Testis (tissue), 3 donors: ENCODE results near the gene MYO18A. TPM values are rescaled to one million over a fixed set of nuclear protein-coding genes. Genes with fewer than 3 reads are reported as not detected.

Experiments used
- DNase-seq: peaks from one replicate; pipeline ENCODE4 v3.0.0-alpha.2; 2019
- H3K27ac ChIP-seq, 2 donors: fragments of 200-600 bp; sonication (generic); one replicate each; pipeline ENCODE4 v1.5.1; 2019
- H3K27me3 ChIP-seq: fragments of 200-600 bp; sonication (generic); one replicate; pipeline ENCODE4 v1.5.1; 2019
- H3K36me3 ChIP-seq: fragments of 200-600 bp; sonication (generic); one replicate; pipeline ENCODE4 v1.5.1; 2017; ENCODE audit warnings: low read depth; ENCODE audit errors: missing control alignments
- H3K4me1 ChIP-seq: fragments of 200-600 bp; sonication (generic); one replicate; pipeline ENCODE4 v1.5.1; 2019
- H3K4me3 ChIP-seq, 2 donors: fragments of 200-600 bp; sonication (generic); one replicate each; pipeline ENCODE4 v1.5.1; 2017 to 2019
- H3K9me3 ChIP-seq: fragments of 200-600 bp; sonication (generic); one replicate; pipeline ENCODE4 v1.5.1; 2017
- CTCF ChIP-seq, 3 experiments: fragments of 450-650 bp in 2 of 3; fragments of 200-600 bp in 1 of 3; sonication (generic) in 1 of 3; IDR thresholded peaks; one replicate each; pipeline ENCODE4 v1.5.1; 2016 to 2019; ENCODE audit warnings: antibody characterized with exemption in 3 of 3, mild to moderate bottlenecking in 2 of 3, moderate library complexity in 1 of 3
- POLR2A ChIP-seq: fragments of 450-650 bp; IDR thresholded peaks from one replicate; pipeline ENCODE4 v1.6.1; 2017; ENCODE audit warnings: antibody characterized with exemption, mild to moderate bottlenecking, moderate library complexity
- WGBS, 2 donors: methylation state at CpG; one replicate each; pipeline ENCODE4 v1.1.5; 2018; 5-methylcytosine and 5-hydroxymethylcytosine counted together
- intact Hi-C: fragments of 100-400 bp; cut with DNase I; formaldehyde crosslinking; loops from one replicate; pipeline ENCODE4 v1.15.1; 2023; ENCODE audit warnings: low total_unique reads
- polyA plus RNA-seq: library from polyadenylated mRNA; stranded (reverse); fragments of 350-450 nt; fragmentation: Illumina TruSeq; extraction: RNeasy Lipid Tissue Mini Kit (QIAGEN cat#74804); gene quantifications from one replicate; pipeline ENCODE4 v1.2.3, GENCODE V29; 2014; ENCODE audit warnings: low read depth, low replicate concordance; ENCODE audit not compliant: insufficient read depth
- total RNA-seq, 2 donors: library from RNA; depleted of rRNA; stranded (reverse); fragments of >200 nt; gene quantifications; one replicate each; pipeline ENCODE4 v1.2.3, GENCODE V29; 2016

Gene MYO18A
- total and polyA plus RNA-seq, 3 donors from 2014 or later: 89.1 to 154 (median 91.1) TPM

GRCh38 chr17:29136998-29137730 lies 43.0 kb downstream of the MYO18A start:
- H3K9me3 ChIP-seq: no peaks in the 10 kb centered on the region
- 74 to 80% methylated on average over 8 of the region's 8 CpGs for WGBS, 2 donors
- H3K4me1 ChIP-seq: peaks cover 40% of the 10 kb centered on the region
- no peak overlapping the region for H3K4me3 ChIP-seq
- no peak for TF ChIP-seq POLR2A
- no peak for TF ChIP-seq CTCF (IDR thresholded peaks at IDR 0.05)
- no peak for DNase-seq
- intact Hi-C loops: no loop called here
- H3K27me3 ChIP-seq: no peaks in the 10 kb centered on the region
- H3K36me3 ChIP-seq: no peaks in the 10 kb centered on the region
- H3K27ac ChIP-seq: no peak overlapping the region

- no peak for DNase-seq
- TF ChIP-seq CTCF (IDR thresholded peaks at IDR 0.05): no peak
- TF ChIP-seq POLR2A: no peak
- Histone ChIP-seq H3K27ac (no peak overlapping the region), H3K36me3 (no peaks in the 10 kb centered on the region), H3K4me3 (no peak overlapping the region), H3K27me3 (no peaks in the 10 kb centered on the region), H3K4me1 (peaks cover 28% of the 10 kb centered on the region), H3K9me3 (no peaks in the 10 kb centered on the region)
- 75 to 88% methylated on average over 2 of the region's 2 CpGs for WGBS, 2 donors
- intact Hi-C loops: no loop called here
Observed at GRCh38 chr17:29135464-29135863, 44.7 kb downstream of the MYO18A start.

- peaks cover 5% of the 10 kb centered on the region for H3K4me1 ChIP-seq
- H3K36me3 ChIP-seq: no peaks in the 10 kb centered on the region
- intact Hi-C loops: no loop called here
- 80 to 89% methylated on average over 1 to 4 of the region's 4 CpGs for WGBS, 2 donors
- no peaks in the 10 kb centered on the region for H3K9me3 ChIP-seq
- no peak for TF ChIP-seq POLR2A
- no peak for TF ChIP-seq CTCF (IDR thresholded peaks at IDR 0.05)
- no peak for DNase-seq
- no peak overlapping the region for H3K27ac ChIP-seq
- H3K27me3 ChIP-seq: no peaks in the 10 kb centered on the region
- no peak overlapping the region for H3K4me3 ChIP-seq
Observed at GRCh38 chr17:29133121-29133713, 47.0 kb downstream of the MYO18A start.

GRCh38 chr17:29131814-29132682 lies 48.1 kb downstream of the MYO18A start:
- H3K27ac ChIP-seq: no peak overlapping the region
- 58 to 64% methylated on average over 9 of the region's 9 CpGs for WGBS, 2 donors
- intact Hi-C loops: no loop called here

More at GRCh38 chr17:29131814-29132682, 48.1 kb downstream of the MYO18A start:
- no peak for DNase-seq
- H3K4me3 ChIP-seq: no peak overlapping the region
- no peak for TF ChIP-seq CTCF (IDR thresholded peaks at IDR 0.05)
- TF ChIP-seq POLR2A: no peak
- H3K27me3 ChIP-seq: no peaks in the 10 kb centered on the region
- no peaks in the 10 kb centered on the region for H3K9me3 ChIP-seq
- no peaks in the 10 kb centered on the region for H3K4me1 ChIP-seq
- no peaks in the 10 kb centered on the region for H3K36me3 ChIP-seq
